Stimulated activated CD4-positive, alpha-beta T cell treated with anti-CD3 and anti-CD28 coated beads, Interleukin-4, amount 100 ng/mL, for 48 hours (primary cell): ENCODE results near the gene SNX32.
A peak's percentile ranks its signal among the peaks of the same experiment; 100 is the strongest.
"Not testable (repeated sequence)": the region's sequence is repeated elsewhere in the genome, so short reads cannot be mapped to it uniquely, and the experiment has no call there.

Experiments used
- DNase-seq, 2 donors: peaks; one replicate each; pipeline ENCODE4 v3.0.0-alpha.2; 2020; ENCODE audit warnings: low read depth in 2 of 2

Gene SNX32

DNA sequence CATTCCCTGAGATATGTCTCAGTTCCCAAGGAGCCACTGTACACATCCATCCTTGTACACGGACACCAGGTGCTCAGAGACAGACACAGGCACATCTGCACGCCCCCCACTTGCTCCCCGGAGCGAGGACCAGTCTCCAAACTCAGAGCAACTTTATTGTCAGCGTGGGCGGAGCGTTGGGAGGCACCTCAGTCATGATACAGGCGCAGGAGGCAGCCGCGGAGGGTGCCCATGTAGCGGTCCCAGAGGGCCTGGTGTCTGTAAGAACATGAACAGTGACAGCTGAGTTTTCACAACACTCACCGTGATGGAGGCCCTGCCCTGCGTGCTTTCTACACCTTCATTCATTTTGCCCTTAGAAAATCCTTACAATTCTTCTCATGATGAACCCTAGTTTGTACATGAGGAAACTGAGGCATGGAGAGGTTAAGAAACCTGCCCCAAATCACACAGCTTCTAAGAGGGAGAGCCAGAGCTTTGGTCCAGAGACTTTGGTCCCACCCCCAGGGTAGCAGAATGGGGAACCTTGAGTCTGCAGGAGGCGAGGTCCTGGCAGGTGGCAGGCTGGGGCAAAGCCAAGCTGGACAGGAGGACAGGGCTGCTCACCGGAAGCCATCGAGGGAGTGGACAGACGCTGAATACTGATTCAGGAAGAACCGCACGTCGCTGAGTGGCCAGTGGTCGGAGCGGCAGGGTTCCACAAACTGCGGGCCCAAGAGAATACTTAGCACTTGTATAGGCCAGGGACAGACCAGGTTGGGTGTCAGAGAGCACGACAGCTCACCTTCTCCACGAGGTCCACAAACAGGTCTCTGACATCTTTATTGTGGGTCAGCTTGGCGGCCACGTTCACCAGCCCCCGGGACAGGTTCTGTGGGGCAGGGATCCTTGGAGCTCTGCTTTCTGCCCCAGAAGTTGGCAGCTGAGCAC is 50.3 kb downstream of the SNX32 start:
- DNase-seq = no peak

- peak; percentile 71 to 74 for DNase-seq
Observed at GRCh38 chr11:65884716-65885092, 50.9 kb downstream of the SNX32 start.

DNA sequence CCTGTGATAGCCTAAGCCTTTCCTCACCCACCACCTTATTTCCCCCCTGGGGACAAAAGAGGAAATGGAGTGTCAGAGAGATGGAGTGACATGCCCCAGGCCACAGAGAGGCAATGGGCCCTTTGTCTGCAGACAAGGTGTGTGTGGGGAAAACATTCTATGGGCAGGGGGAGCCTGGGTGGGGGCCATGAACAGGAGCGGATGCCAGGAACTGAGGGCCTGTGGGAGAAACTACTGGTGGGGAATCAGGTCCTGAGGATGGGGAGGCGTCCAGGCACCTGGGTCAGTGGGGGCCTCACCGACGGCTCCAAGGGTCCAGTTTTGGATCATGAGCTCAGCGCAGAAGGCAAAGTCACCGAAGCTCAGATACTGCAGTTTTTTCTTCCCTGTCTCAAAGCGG is 51.5 kb downstream of the SNX32 start:
- no peak for DNase-seq

DNA sequence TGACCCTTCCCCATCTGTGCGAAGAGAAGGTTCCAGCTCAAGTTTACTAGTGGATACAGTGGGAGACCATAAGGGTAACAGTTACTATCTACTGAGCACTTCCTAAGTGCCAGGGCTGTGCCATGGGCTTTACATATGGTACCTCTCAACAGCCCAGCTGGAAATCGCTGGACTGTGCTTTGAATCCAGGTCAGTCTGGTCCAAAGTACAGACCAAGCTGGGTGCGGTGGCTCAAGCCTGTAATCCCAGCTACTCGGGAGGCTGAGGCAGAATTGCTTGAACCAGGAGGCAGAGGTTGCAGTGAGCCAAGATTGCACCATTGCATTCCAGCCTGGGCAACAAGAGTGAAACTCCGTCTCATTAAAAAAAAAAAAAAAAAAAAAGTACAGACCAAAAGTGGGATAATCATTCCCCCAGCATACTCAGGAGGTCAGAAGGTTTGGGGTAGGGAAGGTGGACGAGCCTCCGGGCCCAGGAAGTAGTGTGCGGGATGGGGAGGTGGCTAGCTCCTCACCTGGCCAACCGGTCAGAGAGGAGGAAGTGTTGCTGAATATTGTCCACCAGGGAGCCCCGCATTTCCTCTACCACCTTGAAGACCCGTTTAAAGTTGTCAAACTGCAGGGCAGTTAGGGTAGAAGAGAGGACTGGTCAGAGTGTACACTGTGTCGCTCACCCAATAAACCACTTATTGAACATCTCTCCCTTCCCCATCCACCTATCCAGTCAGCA is 52.2 kb downstream of the SNX32 start:
- no peak for DNase-seq

GRCh38 chr11:65886826-65887722 is 53.3 kb downstream of the SNX32 start:
- DNase-seq = no peak

- DNase-seq = no peak
Observed at GRCh38 chr11:65887723-65888162, 54.0 kb downstream of the SNX32 start.

DNA sequence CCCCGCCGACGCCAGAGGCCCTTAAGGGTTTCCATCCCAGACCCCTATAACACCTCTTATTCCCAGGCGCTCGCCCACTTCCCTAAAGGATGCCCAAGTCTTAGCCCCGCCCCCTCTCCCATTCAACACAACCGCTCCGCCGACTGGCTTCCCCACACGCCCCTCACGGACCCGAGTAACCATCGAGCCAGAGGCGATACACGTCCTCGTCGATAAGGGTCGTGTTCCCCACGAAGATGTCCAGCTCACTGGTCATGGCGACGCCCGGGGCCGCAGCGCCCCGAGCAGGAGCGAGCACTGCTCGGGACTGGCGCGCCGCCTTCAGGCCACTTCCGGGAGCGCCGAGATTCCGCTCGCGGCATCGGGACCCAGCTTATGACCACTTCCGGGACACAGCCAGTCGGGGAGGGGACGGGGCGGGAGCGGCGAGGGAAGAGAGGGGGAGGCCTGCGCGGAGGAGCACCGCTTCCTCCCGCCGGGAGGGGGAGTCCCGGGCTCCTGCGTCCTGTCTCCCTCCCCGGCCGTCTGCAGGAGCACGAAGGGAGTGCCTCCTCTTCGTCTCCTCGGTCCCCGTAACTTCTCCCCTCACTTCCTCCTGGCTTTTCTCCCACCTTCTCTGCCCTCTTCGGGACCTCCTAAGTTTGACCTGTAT is 54.5 kb downstream of the SNX32 start, which contains the start of gene FIBP:
Gene FIBP, minus strand, starts transcription at position 309 of the 652 bp plus-strand sequence. Its CDS starts 53 bp downstream, at position 256.
- peak; percentile 96 to 98 for DNase-seq

- DNase-seq = peak; percentile 97
Observed at GRCh38 chr11:65890324-65891218, 56.8 kb downstream of the SNX32 start, which contains the start of gene CCDC85B. CCDC85B (plus strand) TSS chr11:65890673; CDS start chr11:65890784, 111 bp downstream.

GRCh38 chr11:65891219-65892136 is 57.7 kb downstream of the SNX32 start:
- DNase-seq = no peak

GRCh38 chr11:65892137-65892540 is 58.4 kb downstream of the SNX32 start:
- not testable (repeated sequence) for DNase-seq

- no peak for DNase-seq
Observed at GRCh38 chr11:65892661-65893317, 59.0 kb downstream of the SNX32 start.

DNA sequence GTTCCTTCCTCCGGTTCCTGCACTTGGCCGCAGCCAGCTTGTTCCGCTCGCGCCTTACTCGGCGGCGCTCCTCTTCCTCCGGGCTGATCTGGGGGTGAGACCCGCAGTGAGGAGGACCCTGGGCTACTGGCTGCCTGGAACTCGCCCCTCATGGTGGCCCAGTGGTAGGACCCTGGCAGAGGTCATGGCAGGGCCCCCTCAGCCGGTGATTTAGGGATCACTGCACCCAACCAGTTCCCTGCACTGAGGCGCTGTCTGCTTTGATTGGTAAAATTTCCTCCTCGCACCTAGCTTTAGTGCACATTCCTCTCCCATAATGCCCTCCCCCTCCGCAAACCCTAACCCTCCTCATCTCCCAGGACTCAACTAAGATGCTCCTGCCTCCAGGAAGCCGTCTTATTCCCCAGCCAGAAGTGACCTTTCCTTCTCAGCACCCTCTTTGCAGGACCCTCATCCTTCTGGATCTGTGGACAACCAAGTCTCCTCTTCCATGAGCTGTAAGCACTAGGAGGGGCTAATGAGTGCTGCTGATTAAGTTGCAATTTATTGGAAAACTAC is 60.4 kb downstream of the SNX32 start:
- no peak for DNase-seq

- no peak for DNase-seq
Observed at GRCh38 chr11:65895482-65895981, 61.8 kb downstream of the SNX32 start.

DNA sequence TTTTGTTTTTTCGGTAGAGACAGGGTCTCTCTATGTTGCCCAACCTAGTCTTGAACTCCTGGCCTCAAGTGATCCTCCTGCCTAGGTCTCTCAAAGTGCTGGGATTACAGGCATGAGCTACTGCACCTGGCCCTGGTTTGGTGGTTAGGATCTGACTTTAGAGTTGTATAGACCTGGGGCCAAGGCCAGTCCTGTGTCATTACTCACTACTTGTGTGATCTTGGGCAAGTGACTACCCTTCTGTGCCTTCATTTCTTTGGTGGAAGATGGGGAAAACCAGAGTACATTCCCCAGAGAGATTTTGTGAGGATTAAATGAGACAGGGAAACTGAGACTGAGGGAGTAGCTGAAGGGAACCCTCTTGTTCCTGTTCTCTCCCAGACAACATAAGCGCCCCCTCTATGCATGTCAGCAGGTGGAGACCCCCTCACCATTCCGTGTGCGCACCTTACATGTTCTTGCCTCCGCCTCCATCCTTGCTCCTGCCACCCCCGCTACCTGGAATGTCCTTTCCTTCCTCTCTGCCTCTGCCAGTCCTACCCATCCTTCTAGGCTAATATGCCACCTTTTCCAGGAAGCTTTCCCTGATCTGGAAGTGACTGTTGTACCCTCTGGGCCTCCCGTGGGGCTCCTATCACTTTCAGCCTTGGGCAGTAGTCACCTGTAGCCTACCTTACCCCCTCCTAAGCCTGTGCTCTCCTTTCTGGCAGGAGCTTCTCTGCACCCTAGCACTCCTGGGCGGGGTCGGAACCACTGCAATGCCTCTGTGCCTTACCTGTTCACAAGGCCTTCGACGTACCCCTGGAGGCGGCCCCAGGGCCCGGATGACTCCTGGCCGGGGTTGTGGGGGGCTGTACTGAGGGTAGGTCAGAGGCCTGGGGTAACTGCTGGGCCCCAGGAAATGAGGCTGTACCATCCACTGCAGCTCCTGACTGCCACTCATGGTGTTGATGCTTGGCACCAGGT is 62.6 kb downstream of the SNX32 start:
- DNase-seq = no peak

DNA sequence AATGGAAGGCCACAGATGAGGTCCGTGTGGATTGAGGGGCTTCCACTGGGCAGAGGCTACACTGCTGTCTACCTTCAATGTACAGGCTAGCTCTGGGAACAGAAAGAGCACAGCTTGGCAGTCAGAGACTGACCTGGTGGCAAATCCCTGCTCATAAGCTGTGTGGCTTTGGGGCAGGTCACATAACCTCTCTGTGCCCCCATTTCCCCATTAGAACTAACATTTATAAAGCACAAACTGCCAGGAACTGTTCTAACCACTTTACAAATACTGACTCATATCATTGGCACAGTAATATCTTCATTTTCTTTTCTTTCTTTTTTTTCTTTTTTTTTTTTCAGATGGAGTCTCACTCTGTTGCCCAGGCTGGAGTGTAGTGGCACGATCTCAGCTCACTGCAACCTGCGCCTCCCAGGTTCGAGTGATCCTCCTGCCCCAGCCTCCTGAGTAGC is 63.3 kb downstream of the SNX32 start:
- DNase-seq = no peak

DNA sequence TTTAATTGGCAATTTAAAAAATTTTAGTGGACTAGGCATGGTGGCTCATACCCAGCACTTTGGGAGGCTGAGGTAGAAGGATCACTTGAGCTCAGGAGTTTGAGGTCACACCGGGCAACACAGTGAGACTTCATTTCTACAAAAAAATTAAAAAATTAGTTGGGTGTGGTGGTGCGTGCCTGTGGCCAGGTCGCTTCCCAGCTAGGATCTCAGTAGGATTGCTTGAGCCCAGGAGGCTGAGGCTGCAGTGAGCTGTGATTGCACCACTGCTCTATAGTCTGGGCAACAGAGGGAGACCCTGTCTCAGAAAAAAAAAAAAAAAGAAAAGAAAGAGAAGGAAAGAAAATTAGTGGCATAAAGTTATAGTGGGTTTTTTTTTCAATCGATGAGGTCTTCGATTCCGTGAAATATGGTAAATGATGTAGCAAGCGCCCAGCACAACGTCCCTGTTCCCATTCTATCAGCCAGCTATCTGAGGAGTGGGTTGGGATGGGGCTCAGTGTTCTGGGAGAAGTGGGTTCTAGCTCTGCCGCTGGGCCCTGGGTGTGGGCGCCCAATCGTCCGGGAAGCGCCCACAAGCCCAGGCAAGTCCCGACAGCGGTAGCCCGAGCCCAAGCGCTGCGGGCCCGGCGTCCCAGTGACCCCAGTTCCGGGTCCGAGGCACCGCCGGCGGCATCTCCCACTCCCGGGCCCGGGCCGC is 65.0 kb downstream of the SNX32 start:
- no peak for DNase-seq
